HG02642 (cell line): ENCODE results near the gene KCNK4.
"Not testable (repeated sequence)": the region's sequence is repeated elsewhere in the genome, so short reads cannot be mapped to it uniquely, and the experiment has no call there.

Experiments
- ATAC-seq: cut with Tn5 transposase; IDR thresholded peaks from one replicate; pipeline ENCODE4 v1.9.1; 2021; ENCODE audit warnings: mild to moderate bottlenecking; ENCODE audit not compliant: unreplicated experiment, poor library complexity

The KCNK4 gene

GRCh38 chr11:64318766-64319761 lies 28.0 kb downstream of the KCNK4 start:
- ATAC-seq = no peak

DNA sequence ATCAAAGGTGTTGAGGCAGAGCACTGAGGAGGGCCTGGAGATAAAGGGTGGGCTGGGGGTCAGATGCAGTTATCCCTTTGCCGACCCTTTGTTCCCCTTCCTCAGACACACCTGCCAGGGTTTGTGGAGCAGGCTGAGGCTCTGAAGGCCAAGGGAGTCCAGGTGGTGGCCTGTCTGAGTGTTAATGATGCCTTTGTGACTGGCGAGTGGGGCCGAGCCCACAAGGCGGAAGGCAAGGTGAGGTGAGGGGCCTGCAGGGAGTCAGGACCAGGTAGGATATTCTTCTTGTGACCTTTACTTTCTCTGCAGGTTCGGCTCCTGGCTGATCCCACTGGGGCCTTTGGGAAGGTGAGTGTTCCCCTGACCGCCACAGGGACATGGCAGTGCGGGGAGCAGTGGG lies 29.5 kb downstream of the KCNK4 start:
- no peak for ATAC-seq

DNA sequence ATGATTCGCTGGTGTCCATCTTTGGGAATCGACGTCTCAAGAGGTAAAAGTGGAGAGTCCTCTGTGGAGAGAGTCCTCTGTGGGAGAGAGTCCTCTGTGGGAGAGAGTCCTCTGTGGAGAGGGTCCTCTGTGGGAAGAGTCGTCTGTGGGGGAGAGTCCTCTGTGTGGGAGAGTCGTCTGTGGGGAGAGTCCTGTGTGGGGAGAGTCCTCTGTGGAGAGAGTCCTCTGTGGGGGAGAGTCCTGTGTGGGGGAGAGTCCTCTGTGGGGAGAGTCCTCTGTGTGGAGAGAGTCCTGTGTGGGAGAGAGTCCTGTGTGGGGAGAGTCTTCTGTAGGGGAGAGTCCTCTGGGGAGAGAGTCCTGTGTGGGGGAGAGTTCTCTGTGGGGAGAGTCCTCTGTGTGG lies 29.9 kb downstream of the KCNK4 start:
- ATAC-seq = no peak

DNA sequence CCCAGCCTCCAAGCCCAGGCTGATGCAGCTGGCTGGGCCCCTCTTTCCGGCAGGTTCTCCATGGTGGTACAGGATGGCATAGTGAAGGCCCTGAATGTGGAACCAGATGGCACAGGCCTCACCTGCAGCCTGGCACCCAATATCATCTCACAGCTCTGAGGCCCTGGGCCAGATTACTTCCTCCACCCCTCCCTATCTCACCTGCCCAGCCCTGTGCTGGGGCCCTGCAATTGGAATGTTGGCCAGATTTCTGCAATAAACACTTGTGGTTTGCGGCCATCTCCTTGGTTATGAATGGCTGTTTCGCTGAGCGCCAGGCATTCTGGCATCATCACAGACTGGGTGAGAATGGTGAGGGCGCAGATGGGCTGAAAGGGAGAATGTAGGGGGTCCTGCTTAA lies 30.4 kb downstream of the KCNK4 start:
- no peak for ATAC-seq

GRCh38 chr11:64322925-64323260 lies 31.8 kb downstream of the KCNK4 start:
- ATAC-seq = no peak

DNA sequence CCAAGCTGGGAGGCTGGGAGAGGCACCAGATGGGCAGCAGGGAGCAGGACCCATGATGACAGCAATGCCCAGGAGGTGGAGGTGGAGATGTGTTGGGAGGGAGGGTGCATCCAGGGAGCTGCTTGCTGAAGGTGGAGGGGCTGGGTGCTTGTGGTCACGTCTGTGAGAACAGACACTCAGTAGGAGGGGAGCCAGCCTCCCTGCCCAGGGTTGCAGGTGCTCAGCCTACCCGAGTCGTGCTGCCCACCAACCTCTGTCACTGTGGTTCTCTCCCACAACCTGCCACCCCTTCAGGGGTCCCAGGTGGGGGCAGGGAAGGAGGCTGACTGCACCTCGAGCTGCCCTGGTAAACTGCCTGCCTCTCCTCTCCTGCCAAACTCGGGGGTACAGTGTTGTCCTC lies 32.3 kb downstream of the KCNK4 start:
- no peak for ATAC-seq

DNA sequence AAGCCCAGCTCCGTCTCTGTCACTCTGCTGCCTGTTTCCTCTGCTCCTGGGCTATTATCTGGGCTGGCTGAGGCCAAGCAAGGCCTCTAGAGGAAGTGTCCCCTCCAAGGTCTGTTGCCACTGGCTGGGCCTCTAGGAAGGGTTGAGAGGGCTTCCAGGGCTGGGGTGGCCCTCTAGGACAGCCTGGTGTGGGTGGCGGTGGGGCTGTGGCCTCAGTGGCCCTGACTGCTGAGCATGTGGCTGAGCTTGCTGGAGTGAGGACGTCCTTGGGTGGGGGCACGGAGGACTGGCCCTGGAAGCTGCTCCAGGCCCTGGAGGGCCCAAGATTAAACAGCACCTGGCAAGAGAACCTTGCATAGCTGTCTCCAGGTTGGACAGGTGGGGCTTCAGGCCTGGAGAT lies 32.9 kb downstream of the KCNK4 start:
- not testable (repeated sequence) for ATAC-seq

DNA sequence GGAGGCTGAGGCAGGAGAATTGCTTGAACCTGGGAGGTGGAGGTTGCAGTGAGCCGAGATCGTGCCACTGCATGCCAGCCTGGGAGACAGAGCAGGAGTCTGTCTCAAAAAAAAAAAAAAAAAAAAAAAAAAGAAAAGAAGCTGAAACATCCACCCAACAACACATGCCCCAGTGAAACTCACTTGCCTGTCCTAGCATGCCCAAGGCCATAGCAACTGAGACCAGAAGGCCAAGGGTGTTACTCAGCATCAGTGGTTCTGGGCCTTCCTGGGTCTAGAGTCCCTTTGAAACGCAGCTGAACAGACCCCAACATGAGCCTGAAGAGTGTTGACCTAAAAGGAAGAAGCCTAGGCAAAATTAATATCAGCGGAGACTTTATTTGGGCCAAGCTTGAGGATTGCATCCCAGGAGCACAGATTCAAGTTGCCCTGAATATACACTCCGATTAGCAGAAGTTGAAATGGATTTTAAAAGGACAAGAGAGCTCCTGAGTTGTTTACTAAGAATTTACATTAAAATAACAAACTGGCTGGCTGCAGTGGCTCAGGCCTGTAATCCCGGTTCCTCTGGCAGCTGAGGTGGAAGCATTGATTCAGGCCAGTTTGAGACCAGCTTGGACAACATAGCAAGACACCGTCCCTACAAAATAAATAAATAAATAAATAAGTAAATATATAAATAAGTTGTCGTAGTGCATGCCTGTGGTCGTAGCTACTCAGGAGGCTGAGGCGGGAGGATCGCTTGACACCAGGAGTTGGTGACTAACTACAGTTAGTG lies 33.8 kb downstream of the KCNK4 start:
- ATAC-seq = no peak

GRCh38 chr11:64327375-64327774 lies 36.3 kb downstream of the KCNK4 start:
- no peak for ATAC-seq

- ATAC-seq = no peak
These were observed 36.9 kb downstream of the KCNK4 start for GRCh38 chr11:64327993-64328392.

DNA sequence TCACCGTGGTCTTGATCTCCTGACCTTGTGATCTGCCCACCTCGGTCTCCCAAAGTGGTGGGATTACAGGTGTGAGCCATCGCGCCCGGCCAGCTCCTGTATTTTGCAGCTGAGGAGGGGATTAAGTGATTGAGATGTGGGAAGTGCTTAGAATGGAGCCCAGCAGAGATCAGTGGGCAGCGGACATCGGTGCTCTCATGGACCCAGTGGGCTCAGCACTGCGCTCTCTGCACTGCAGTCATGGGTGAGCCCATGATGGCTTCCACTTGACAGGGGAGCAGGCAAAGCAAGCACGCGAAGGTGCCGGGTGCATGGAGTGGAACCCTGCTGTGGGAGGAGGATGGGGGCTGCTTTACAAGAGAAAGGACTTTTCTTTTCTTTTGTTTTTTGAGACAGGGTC lies 39.8 kb downstream of the KCNK4 start:
- no peak for ATAC-seq

GRCh38 chr11:64331569-64332371 lies 40.7 kb downstream of the KCNK4 start:
- peak; percentile 48 for ATAC-seq

- no peak for ATAC-seq
These were observed 42.5 kb downstream of the KCNK4 start for GRCh38 chr11:64333556-64333955.

- peak; percentile 80 for ATAC-seq
These were observed 43.9 kb downstream of the KCNK4 start for GRCh38 chr11:64334764-64335735.

DNA sequence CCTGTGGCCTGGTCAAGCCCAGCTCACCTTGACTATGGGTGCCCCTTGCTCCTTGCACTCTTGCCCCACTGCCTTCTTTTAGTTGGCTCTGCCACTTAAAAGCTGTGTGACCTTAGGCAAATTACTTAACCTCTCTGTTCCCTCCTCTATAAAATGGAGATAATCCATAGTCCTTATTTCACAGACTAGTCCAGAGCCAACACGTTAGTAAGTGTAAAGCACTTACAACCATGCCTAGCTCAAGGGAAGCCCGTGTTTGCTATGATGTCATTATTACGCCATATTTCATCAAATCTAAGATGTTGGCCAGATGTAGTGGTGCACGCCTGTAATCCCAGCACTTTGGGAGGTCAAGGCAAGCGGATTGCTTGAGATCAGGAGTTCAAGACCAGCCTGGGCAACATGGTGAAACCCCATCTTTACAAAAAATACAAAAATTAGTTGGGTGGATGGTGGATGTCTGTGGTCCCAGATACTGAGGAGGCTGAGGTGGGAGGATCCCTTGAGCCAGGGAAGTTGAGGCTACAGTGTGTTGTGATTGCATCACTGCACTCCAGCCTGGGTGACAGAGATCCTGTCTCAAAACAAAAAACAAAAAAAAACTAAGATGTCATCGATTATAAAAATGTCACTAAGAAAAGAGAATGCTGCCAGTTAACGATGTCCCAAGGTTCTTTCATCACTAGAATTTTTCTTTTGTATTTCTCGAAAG lies 46.6 kb downstream of the KCNK4 start:
- ATAC-seq = no peak

DNA sequence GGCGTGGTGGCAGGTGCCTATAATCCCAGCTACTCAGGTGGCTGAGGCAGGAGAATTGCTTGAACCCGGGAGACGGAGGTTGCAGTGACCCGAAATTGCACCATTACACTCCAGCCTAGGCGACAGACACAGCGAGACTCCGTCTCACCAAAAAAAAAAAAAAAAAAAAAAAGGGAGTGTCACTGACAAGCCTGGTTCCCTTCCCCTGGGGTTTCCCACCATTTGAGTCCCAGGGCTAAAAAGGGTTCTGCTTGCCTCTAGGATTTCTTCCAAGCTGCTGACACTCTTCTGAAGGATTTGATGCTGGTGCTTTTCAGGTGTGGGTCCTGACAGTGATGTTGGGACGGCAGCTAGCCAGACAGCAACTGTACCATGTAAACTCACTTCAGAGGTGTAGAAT lies 47.6 kb downstream of the KCNK4 start:
- ATAC-seq = no peak

DNA sequence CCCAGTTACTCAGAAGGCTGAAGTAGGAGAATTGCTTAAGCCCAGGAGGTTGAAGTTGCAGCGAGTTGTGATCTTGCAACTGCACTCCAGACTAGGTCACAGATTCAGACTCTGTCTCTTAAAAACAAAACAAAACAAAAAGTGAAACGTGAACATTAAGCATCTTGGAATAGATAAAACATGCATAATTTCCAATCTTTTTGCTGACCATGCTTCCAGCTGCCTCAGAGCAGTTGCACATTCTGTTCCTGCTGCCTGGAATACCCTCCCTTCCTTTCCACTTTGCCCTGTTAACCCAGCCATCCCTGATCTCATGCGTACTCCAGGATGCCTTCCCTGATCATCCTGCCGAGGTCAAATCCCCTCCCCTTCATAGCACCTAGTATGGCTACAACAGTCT lies 48.2 kb downstream of the KCNK4 start:
- ATAC-seq = no peak

- peak; percentile 67 for ATAC-seq
These were observed 48.8 kb downstream of the KCNK4 start, which contains the start of gene CCDC88B for GRCh38 chr11:64339754-64340408. Gene CCDC88B, plus strand, starts transcription at chr11:64340204. Its CDS starts 63 bp downstream, at chr11:64340267.
